ENCODE measurements around the gene XPNPEP3.
A peak's percentile ranks its signal among the peaks of the same experiment; 100 is the strongest.

XPNPEP3 gene

DNA sequence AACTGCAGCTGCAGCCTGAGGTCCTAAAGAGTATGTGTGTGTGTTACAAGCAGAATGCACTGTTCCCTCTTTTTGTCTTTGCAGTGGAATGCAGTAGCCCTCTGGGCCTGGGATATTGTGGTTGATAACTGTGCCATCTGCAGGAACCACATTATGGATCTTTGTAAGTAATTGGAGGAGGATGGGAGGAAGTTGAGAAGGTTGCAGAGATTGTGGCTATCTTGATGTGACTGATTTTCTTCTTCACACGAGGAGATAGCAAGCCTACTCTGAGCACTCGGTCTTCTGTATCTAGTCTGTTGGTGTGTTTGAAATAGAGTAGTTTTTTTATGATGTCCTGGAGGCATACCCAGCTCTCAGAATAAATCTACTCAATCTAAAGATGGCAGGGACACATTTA, 96.5 kb downstream of the XPNPEP3 start:
- Mint-ChIP-seq H3K4me1 (peaks cover 38% of the 10 kb centered on the region), H3K36me3 (peaks cover 12% of the 10 kb centered on the region), H3K9me3 (no peaks in the 10 kb centered on the region), H3K4me3 (peak overlapping the region; percentile 20), H3K27me3 (no peaks in the 10 kb centered on the region), H3K27ac (no peak overlapping the region)

DNA sequence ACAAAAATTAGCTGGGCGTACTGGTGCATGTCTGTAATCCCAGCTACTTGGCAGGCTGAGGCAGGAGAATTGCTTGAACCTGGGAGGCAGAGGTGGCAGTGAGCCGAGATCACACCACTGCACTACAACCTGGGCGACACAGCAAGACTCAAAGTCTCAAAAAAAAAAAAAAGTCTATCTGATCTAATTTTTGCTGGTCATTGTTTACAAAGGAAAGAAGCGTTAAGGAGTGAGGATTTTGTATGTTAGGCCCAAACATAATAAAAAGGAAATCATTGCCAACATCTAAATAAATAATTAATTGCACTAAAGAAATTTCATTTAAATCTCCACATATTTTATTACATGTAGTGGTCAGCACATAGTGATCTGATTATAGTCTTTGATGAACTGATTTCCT, 97.2 kb downstream of the XPNPEP3 start:
- Mint-ChIP-seq H3K4me1 (peaks cover 39% of the 10 kb centered on the region), H3K27ac (peak overlapping the region; percentile 30), H3K9me3 (no peaks in the 10 kb centered on the region), H3K27me3 (no peaks in the 10 kb centered on the region), H3K36me3 (peaks cover 12% of the 10 kb centered on the region), H3K4me3 (no peak overlapping the region)

DNA sequence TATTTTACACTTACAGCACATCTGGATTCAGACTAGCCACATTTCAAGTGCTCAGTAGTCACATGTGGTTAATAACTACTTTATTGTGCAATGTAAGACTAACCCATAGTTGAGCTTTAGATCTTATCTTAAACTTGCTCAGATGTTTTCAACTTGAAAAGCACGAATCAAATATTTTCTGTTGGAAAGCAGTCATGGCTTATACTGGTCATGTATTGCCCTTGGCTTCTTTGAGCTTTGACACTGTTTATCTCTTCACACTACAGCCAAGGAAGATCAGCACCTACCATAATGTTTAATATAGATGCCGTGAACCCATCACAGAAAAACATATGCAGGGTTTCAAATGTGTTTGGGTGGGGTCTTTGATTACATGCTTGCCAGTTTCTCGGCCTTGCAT, 98.6 kb downstream of the XPNPEP3 start:
- no peaks in the 10 kb centered on the region for H3K27me3 Mint-ChIP-seq
- H3K27ac Mint-ChIP-seq: no peak overlapping the region
- peaks cover 14% of the 10 kb centered on the region for H3K36me3 Mint-ChIP-seq
- peaks cover 45% of the 10 kb centered on the region for H3K4me1 Mint-ChIP-seq
- H3K4me3 Mint-ChIP-seq: no peak overlapping the region
- no peaks in the 10 kb centered on the region for H3K9me3 Mint-ChIP-seq

DNA sequence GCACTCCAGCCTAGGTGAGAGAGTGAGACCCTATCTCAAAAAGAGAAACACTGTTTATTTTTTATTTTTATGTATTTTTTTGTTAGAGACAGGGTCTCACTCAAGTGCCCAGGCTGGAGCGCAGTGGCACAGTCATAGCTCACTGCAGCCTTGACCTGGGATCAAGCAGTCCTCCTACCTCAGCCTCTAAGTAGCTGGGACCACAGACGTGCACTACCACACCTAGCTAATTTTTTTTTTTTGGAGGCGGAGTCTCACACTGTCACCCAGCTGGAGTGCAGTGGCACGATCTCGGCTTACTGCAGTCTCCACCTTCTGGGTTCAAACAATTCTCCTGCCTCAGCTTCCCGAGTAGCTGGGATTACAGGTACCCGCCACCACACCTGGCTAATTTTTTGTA, 100.7 kb downstream of the XPNPEP3 start:
- Mint-ChIP-seq H3K36me3 (peaks cover 14% of the 10 kb centered on the region), H3K27me3 (no peaks in the 10 kb centered on the region), H3K4me1 (peaks cover 39% of the 10 kb centered on the region), H3K27ac (no peak overlapping the region), H3K4me3 (no peak overlapping the region), H3K9me3 (no peaks in the 10 kb centered on the region)

DNA sequence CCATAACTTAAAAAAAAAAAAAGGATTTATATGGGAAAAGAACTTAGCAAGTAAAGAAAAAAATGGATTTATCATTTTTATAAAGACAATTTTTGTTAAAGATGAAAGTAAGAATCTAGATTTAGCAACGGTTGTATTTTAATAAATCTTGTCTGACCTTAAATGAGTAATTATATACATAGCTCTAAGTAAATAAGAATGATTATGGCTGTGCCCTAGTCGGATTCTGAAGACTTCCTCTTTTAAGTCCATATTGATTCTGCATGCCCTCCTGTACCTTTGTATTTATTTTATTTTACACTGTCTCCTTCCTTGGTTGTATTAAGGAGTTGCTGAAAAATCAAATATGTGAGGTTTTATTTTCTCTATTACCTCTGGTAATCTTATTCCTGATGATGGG, 101.4 kb downstream of the XPNPEP3 start:
- Mint-ChIP-seq H3K9me3 (no peaks in the 10 kb centered on the region), H3K4me1 (peaks cover 32% of the 10 kb centered on the region), H3K4me3 (no peak overlapping the region), H3K27me3 (no peaks in the 10 kb centered on the region), H3K27ac (peak overlapping the region; percentile 84), H3K36me3 (peaks cover 13% of the 10 kb centered on the region)

DNA sequence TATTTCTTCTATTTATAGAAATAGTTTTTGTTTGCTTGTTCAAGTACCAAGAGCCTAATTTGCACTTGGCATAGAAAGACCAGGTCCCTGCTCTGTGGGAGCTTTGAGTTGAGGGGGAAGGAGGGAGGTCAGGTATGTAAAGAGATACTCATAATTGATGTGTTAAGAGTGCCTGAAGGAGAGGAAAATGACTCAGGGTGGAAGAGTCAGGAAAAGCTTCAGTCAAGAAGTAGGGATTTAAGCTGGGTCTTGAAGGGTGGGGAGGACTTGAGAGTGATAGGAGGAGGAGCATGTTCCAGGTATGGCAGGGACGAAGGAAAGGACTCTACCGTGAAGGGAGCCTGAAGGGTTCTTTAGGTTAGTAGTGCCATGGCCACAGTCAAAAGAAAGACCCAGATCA, 103.2 kb downstream of the XPNPEP3 start:
- Mint-ChIP-seq H3K9me3 (no peaks in the 10 kb centered on the region), H3K27ac (peak overlapping the region; percentile 43), H3K36me3 (peaks cover 7% of the 10 kb centered on the region), H3K27me3 (no peaks in the 10 kb centered on the region), H3K4me1 (peaks cover 18% of the 10 kb centered on the region), H3K4me3 (no peak overlapping the region)

DNA sequence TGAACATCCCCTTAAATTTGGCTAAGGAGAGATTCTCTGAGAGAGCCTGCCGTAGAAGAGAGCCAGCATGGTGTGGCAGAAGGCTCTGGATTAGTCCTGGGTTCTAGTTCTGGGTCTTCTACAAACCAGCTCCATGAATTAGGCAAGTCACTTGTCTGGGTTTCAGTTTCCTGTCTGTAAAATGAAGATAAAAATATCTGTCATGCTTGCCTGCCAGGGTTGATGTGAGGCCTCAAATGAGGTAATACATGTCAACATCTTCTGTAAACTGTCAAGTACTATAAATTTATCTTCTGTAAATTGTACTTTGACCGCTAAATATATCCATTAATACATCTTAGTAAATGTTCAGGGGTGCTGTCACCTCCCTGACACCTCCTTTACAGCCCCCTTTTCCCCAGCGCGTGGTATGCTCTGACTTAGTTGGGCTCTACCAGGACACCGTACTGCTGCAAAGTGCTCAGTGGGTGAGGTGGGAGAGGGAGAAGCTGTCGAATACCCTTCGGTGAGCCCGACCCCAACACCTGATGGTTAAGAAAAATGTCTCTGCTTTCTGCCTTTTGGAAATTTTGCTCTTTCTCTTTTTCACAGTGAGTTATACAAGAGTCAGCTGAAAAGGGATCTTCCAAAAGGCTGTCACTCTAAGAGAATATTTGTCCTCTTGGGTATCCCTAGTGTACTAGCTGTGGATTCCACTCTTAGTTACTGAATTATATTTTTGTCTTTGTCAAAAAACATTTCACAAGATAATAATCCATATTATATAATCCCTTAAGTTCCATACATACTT, 109.2 kb downstream of the XPNPEP3 start:
- peaks cover 10% of the 10 kb centered on the region for H3K4me1 Mint-ChIP-seq
- H3K27ac Mint-ChIP-seq: peak overlapping the region; percentile 77
- H3K4me3 Mint-ChIP-seq: no peak overlapping the region
- no peaks in the 10 kb centered on the region for H3K27me3 Mint-ChIP-seq
- peaks cover 14% of the 10 kb centered on the region for H3K36me3 Mint-ChIP-seq
- H3K9me3 Mint-ChIP-seq: no peaks in the 10 kb centered on the region

DNA sequence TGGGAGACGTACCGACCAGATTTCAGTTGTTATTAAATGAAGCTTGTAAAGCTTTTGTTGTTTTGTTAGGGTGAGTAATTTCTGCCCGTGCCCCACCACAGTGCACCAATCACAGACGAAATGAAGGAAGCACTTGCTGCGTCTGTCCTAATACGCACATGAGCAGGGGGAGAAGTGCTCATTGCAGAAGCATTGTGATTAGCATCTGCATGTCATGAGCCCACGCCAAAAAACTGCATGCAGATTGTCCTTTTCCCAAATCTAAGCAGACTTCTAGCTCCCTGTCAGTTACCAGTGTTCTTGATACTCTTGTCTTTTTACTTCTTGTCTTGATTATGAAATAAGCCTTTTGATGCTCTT, 109.8 kb downstream of the XPNPEP3 start:
- peaks cover 14% of the 10 kb centered on the region for H3K36me3 Mint-ChIP-seq
- no peak overlapping the region for H3K4me3 Mint-ChIP-seq
- H3K4me1 Mint-ChIP-seq: peaks cover 10% of the 10 kb centered on the region
- no peaks in the 10 kb centered on the region for H3K27me3 Mint-ChIP-seq
- no peak overlapping the region for H3K27ac Mint-ChIP-seq
- no peaks in the 10 kb centered on the region for H3K9me3 Mint-ChIP-seq

DNA sequence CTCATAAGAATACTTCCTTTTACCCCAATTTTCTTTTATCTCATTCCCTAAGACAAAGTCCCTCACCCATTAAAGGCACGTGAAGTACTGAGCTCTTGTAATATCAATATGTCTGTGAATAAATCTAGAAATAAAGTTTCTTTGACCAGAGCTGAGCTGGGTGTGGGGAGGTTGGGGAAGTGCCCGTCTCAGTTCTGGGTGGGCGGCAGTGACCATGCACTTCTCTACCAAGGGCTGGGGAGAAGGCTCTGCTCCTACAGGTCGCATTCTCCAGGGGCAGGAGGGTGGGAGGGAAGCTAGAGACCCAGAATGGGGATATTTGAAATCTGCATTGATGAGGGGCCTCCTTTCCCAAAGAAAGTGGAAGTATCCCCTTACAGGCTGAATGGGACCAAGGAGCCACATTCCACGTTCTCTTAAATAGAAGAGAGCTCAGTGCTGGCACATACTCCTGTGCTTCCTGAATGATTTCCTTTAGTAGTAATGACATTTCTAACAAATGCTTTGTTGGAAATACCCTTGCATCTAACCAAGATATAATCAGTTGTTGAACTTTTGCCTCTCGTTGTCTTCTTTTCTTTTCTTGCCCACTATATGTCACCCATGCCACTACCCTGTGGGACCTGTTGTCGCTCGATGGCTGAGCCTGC, 110.3 kb downstream of the XPNPEP3 start:
- Mint-ChIP-seq H3K27ac (no peak overlapping the region), H3K36me3 (peaks cover 14% of the 10 kb centered on the region), H3K4me1 (peaks cover 10% of the 10 kb centered on the region), H3K9me3 (no peaks in the 10 kb centered on the region), H3K4me3 (no peak overlapping the region), H3K27me3 (no peaks in the 10 kb centered on the region)

DNA sequence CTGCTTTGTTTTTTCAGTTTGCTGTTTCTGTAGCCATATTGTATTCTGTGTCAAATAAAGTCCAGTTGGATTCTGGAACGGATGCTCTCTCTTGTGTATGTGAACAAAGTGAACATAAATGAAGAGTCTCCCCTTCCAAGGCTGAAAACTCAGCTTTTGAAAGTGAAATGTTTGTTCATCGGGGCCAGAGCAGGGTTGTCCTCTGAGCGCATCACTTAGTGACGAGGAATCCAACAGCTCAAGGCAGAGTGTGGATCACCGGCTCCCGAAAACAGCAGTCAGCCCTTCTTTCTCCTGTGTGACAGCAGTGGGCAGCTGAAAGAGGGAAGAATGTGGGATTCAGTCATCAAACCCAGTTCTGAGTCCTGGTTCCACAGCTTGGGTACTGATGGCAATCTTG, 115.6 kb downstream of the XPNPEP3 start:
- H3K27me3 Mint-ChIP-seq: no peaks in the 10 kb centered on the region
- no peak overlapping the region for H3K4me3 Mint-ChIP-seq
- H3K27ac Mint-ChIP-seq: no peak overlapping the region
- no peaks in the 10 kb centered on the region for H3K9me3 Mint-ChIP-seq
- H3K36me3 Mint-ChIP-seq: peaks cover 3% of the 10 kb centered on the region
- peaks cover 5% of the 10 kb centered on the region for H3K4me1 Mint-ChIP-seq

DNA sequence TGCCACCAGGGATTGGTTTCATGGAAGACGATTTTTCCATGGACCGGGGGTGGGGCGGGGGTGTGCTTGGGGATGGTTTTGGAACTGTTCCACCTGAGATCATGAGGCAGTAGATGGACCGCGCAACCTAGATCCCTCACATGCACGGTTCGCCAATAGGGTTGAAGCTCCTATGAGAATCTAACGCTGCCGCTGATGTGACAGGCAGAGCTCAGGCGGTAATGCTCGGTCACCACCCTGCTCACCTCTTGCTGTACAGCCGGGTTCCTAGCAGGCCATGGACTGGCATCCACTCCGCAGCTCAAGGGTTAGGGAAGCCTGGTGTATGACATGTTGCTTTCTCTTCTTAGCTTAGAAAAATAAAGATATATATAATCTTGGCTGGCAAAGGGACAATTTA, 116.2 kb downstream of the XPNPEP3 start:
- no peak overlapping the region for H3K27ac Mint-ChIP-seq
- no peak overlapping the region for H3K4me3 Mint-ChIP-seq
- H3K9me3 Mint-ChIP-seq: no peaks in the 10 kb centered on the region
- peaks cover 5% of the 10 kb centered on the region for H3K4me1 Mint-ChIP-seq
- H3K36me3 Mint-ChIP-seq: peaks cover 3% of the 10 kb centered on the region
- no peaks in the 10 kb centered on the region for H3K27me3 Mint-ChIP-seq

DNA sequence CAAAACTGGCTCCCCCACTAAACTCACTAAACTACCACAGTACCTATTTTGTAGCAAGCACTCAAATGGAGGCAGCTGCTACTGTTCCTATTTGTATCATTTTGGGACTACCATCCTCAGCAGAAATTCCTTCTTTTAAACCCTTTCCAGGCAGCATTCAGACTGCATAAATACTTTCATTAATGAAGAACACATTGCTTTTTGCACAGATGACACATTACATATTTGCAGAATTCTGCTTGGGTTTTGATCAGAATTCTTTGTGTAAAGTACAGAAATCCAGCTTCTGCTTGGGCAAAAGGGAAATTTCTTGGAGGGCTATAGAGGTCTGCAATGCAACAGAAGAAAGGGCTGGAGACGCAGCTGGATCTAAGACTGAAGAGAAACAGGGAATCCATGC, 118.4 kb downstream of the XPNPEP3 start:
- peaks cover 2% of the 10 kb centered on the region for H3K36me3 Mint-ChIP-seq
- H3K9me3 Mint-ChIP-seq: no peaks in the 10 kb centered on the region
- no peaks in the 10 kb centered on the region for H3K27me3 Mint-ChIP-seq
- H3K4me1 Mint-ChIP-seq: peaks cover 3% of the 10 kb centered on the region
- H3K27ac Mint-ChIP-seq: no peak overlapping the region
- no peak overlapping the region for H3K4me3 Mint-ChIP-seq

DNA sequence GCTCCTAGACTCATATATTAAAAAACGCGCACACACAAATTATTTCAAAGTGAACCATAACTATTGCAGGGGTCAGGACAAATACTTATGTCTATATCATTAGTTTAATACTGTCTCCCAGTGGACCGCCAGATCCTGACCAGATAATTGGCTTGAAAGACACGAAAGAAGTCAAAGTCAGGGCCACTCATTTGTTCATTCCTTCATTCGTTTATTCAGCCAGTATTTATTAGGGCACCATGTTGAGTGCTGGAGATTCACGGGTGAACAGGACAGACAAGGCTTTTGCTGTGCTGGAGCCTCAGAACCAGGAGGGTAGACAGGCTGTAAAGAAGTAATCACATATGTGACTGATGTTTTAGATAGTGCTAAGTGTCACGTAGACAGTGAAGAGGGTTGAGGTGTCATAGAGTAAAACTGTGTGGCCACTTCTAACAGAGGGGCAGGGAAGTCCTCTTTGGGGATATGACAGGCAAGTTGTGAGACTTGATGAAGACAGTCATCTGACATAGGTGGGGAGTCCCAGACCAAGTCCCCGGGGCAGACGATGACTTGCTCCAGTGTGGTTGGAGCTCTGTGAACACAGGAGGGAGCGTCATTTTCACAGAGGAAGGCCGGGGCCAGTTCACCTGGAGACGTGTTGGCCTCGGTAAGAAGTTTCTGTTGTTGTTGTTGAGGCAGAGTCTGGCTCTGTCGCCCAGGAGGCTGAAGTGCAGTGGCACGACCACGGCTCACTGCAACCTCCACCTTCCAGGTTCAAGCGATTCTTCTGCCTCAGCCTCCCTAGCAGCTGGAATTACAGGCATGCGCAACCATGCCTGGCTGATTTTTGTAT, 120.1 kb downstream of the XPNPEP3 start:
- Mint-ChIP-seq H3K27ac (no peak overlapping the region), H3K4me3 (no peak overlapping the region)

DNA sequence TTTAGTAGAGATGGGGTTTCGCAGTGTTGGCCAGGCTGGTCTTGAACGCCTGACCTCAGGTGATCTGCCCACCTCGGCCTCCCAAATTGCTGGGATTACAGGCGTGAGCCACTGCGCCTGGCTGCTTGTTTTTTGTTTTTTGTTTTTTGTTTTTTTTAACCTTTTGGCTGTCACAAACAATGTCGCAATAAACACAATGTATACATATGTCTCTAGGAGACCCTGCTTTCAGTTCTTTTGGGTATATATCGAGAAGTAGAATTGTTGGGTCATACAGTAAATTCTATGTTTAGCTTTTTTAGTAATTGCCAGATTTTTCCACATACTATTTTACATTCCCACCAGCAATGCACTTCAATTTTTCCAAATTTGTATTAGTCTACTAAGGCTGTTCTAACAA, 122.2 kb downstream of the XPNPEP3 start:
- Mint-ChIP-seq H3K36me3 (no peaks in the 10 kb centered on the region), H3K27me3 (no peaks in the 10 kb centered on the region), H3K9me3 (no peaks in the 10 kb centered on the region), H3K4me1 (no peaks in the 10 kb centered on the region), H3K27ac (no peak overlapping the region), H3K4me3 (no peak overlapping the region)

More for the DNA sequence above, 120.1 kb downstream of the XPNPEP3 start:
- Mint-ChIP-seq H3K27me3 (no peaks in the 10 kb centered on the region), H3K9me3 (no peaks in the 10 kb centered on the region), H3K36me3 (no peaks in the 10 kb centered on the region), H3K4me1 (no peaks in the 10 kb centered on the region)

DNA sequence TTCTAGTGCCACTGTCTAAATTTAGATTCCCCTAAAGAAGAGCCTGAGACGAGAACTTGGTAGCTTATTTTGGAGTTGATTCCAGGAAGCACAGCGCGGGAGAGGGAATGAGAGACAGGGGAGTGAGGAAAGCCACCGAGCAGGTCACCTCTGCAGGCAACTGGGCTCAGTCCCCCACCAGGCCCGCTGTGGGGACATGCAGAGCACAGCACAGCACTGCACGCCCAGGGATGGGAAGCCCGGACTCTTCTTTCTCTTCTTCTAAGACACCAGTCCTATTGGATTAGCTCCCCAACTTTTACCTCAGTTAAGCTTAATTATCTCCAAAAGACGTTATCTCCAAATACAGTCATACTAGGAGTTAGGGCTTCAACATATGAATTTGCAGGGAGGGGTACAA, 122.9 kb downstream of the XPNPEP3 start:
- no peaks in the 10 kb centered on the region for H3K9me3 Mint-ChIP-seq
- H3K27ac Mint-ChIP-seq: no peak overlapping the region
- H3K4me1 Mint-ChIP-seq: no peaks in the 10 kb centered on the region
- H3K4me3 Mint-ChIP-seq: no peak overlapping the region
- H3K36me3 Mint-ChIP-seq: no peaks in the 10 kb centered on the region
- H3K27me3 Mint-ChIP-seq: no peaks in the 10 kb centered on the region

Data from activated naive CD4-positive, alpha-beta T cell treated with anti-CD3 and anti-CD28 coated beads, Interleukin-2, amount 50 U/mL, for 24 hours (primary cell).